NCI-H69 (cell line): Measurements from ENCODE around the gene KIR2DL3.
A peak's percentile ranks its signal among the peaks of the same experiment; 100 is the strongest.
"Not testable (repeated sequence)": the region's sequence is repeated elsewhere in the genome, so short reads cannot be mapped to it uniquely, and the experiment has no call there.

Experiments used
- DNase-seq: peaks from one replicate; lab custom pipeline; 2025; lab: John Stamatoyannopoulos, UW

Gene KIR2DL3

DNA sequence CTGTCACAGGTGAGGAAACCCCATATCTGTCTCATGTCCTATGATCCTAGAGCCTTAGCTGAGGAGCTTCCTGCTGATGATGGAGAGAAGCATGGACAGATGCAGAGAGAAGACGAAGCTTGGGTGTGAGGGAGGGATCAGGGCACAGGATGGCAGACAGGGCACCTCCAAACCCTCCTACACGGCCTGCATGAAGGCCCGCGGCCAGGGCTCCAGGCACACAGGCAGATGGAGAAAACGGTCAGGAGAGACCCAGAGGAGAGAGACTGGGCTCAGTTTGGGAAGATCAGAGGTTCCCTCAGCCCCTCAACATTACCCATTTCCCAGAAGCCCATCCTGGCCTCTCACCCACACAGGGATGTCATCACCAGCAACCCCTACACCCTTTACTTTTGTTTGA, 5.8 kb downstream of the KIR2DL3 start:
- DNase-seq = not testable (repeated sequence)

DNA sequence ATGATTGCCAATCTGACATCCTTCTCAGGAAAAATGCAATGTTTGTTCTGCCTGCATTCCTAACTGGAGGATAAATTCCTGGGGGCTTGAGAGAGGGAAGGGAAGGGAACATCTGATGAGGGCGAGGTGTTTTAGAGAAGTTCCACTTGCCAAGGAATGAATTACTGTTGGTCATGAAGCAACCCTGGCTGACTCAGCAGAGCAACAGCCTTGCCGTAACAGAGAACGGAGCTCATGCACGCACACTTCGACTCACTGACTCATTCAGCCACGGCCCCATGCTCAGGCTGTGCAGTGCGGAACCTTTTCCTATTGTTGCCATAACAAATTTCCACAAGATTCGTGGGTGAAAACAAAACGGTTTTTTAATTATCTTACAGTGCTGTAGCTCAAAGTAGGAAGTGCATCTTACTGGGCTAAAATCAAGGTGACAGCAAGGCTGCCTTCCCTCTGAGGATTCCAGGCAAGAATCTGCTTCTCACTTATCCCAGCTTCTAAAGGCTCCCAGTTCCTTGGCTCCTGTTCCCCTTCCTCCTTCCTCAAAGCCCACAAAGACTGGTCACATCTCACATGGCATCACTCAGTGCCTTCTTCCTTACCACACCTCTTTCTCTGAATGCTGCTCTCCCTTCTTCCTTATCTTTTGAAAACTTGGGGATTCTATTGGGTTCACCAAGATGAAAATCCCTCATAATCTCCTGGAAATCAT, 9.5 kb downstream of the KIR2DL3 start:
- DNase-seq = not testable (repeated sequence)

DNA sequence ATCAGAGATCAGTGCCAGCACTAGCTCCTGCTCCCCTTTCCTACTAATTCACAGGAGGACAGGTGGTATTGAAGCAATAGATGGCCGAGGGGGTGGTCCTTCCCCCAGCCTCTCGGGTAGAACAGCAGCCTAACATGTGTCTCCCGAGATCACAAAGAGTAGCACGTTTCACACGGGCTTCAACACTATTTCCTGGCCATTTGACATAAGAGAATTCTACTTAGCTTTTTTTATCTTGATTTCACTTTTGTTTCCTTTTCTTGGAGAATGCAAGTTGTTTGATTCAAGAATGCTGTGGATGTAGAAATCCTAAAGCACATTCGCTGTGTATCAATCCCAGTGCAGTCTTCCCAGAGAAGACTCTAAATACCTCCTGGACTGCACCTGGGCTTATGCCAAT, 12.0 kb downstream of the KIR2DL3 start:
- DNase-seq = not testable (repeated sequence)

DNA sequence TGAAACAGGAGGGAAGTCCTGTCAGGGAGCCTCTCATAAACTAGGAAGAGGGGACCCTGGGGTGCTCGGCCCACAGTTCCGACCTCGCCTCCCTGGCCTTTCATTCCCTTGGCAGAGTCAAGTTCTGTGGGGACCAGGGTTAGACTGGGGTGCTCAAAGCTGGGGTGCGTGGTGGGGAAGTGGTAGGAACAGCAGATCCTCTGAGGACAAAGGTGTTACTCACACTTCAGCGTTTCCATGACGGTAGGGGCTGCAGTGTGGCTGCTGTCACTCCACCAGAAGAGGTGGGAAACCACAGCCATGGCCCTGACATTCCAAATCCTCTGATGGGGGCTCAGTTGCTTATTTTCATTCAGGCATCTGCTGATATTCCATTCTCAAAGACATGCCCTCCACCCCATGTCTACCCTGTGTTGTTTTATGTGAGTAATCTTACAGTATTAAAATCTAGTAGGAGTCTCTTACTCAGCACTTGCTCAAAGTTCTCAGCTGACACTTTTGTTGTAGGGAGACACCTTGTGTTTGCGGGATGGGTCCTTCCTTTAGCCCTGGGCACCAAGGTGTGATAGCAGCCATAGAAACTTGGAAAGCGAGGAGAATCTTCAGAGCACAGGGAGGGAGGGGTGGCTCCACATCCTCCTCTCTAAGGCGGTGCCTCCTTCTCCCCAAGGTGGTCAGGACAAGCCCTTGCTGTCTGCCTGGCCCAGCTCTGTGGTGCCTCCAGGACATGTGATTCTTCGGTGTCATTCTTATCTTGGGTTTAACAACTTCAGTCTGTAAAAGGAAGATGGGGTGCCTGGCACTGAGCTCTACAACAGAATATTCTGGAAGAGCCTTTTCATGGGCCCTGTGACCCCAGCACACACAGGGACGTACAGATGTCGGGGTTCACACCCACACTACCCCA, 18.1 kb downstream of the KIR2DL3 start:
- not testable (repeated sequence) for DNase-seq

DNA sequence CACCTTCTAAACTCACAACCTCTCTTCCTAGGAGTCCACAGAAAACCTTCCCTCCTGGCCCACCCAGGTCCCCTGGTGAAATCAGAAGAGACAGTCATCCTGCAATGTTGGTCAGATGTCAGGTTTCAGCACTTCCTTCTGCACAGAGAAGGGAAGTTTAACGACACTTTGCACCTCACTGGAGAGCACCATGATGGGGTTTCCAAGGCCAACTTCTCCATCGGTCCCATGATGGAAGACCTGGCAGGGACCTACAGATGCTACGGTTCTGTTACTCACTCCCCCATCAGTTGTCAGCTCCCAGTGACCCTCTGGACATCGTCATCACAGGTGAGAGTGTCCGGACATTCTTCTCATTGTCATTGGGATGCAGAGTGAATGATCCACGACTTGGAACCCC, 20.3 kb downstream of the KIR2DL3 start:
- DNase-seq = not testable (repeated sequence)

DNA sequence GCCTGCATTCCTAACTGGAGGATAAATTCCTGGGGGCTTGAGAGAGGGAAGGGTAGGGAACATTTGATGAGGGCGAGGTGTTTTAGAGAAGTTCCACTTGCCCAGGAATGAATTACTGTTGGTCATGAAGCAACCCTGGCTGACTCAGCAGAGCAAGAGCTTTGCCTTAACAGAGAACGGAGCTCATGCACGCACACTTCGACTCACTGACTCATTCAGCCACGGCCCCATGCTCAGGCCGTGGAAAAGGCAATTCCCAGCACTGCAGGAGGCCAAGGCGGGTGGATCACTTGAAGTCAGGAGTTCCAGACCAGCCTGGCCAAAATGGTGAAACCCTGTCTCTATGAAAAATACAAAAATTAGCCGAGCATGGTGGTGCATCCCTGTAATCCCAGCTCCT, 25.9 kb downstream of the KIR2DL3 start:
- not testable (repeated sequence) for DNase-seq

DNA sequence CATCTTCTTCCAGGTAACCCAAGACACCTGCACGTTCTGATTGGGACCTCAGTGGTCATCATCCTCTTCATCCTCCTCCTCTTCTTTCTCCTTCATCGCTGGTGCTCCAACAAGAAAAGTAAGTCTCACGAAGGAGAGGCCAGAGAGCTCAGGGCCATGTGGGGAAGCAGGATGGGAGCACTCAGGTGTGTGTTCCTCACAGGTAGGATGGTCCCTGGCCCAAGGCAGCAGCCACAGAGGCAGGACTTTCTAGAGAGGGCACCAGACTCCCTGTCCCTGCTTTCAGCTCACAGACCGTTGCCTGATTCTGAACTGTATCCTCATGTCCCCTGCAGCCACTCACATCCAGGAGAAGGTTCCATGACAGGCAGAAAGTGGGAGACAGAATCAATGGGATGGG, 28.2 kb downstream of the KIR2DL3 start:
- not testable (repeated sequence) for DNase-seq

DNA sequence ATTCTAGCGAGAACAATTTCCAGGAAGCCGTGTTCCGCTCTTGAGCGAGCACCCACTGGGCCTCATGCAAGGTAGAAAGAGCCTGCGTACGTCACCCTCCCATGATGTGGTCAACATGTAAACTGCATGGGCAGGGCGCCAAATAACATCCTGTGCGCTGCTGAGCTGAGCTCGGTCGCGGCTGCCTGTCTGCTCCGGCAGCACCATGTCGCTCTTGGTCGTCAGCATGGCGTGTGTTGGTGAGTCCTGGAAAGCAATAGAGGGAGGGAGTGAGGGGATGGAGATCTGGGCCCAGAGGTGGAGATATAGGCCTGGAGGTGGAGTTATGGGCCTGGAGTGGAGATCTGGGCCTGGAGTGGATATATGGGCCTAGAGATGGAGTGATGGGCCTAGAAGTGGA, 31.3 kb downstream of the KIR2DL3 start, which contains the start of gene KIR2DL1:
Gene KIR2DL1, plus strand, starts transcription at position 148 of the 400 bp plus-strand sequence. Its CDS starts 58 bp downstream, at position 206.
- not testable (repeated sequence) for DNase-seq

DNA sequence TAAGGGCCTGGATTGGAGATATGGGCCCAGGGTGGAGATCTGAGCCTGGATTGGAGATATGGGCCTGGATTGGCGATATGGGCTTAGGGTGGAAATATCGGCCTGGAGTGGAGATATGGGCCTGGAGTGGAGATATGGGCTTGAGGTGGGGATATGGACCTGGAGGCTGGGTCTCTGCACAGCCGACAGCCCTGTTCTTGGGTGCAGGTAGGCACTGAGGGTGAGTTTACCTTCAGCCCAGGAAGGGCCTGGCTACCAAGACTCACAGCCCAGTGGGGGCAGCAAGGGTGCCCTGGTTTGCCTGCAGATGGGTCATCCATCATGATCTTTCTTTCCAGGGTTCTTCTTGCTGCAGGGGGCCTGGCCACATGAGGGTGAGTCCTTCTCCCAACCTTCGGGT, 32.2 kb downstream of the KIR2DL3 start:
- DNase-seq = not testable (repeated sequence)

DNA sequence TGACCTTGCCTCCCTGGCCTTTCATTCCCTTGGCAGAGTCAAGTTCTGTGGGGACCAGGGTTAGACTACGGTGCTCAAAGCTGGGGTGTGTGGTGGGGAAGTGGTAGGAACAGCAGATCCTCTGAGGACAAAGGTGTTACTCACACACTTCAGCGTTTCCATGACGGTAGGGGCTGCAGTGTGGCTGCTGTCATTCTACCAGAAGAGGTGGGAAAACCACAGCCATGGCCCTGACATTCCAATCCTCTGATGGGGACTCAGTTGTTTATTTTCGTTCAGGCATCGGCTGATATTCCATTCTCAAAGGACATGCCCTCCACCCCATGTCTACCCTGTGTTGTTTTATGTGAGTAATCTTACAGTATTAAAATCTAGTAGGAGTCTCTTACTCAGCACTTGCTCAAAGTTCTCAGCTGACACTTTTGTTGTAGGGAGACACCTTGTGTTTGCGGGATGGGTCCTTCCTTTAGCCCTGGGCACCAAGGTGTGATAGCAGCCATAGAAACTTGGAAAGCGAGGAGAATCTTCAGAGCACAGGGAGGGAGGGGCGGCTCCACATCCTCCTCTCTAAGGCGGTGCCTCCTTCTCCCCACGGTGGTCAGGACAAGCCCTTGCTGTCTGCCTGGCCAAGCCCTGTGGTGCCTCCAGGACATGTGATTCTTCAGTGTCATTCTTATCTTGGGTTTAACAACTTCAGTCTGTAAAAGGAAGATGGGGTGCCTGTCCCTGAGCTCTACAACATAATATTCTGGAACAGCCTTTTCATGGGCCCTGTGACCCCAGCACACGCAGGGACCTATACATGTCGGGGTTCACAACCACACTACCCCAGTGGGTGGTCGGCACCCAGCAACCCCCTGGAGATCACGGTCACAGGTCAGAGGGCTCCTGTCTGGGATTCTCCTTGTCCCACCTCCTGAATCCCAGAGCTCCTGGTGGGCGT, 33.0 kb downstream of the KIR2DL3 start:
- DNase-seq = not testable (repeated sequence)

DNA sequence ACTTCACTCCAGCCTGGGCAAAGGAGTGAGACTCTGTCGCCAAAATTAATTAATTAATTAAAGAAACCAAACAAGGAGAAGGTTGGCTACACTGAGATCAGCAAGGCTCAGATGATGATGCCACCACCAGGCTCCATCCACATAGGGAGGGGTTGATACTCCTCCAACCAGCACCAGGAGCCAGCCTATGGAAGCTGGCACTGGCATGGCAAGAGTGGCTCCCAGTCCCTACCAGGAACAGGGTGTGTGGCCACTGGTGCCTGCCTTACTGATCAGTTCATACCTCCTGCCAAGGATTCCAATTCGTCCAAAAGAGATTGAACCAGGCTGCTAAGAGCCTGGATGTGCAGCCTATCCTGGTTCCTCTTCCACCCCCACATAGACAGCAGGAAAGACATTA, 34.4 kb downstream of the KIR2DL3 start:
- not testable (repeated sequence) for DNase-seq

DNA sequence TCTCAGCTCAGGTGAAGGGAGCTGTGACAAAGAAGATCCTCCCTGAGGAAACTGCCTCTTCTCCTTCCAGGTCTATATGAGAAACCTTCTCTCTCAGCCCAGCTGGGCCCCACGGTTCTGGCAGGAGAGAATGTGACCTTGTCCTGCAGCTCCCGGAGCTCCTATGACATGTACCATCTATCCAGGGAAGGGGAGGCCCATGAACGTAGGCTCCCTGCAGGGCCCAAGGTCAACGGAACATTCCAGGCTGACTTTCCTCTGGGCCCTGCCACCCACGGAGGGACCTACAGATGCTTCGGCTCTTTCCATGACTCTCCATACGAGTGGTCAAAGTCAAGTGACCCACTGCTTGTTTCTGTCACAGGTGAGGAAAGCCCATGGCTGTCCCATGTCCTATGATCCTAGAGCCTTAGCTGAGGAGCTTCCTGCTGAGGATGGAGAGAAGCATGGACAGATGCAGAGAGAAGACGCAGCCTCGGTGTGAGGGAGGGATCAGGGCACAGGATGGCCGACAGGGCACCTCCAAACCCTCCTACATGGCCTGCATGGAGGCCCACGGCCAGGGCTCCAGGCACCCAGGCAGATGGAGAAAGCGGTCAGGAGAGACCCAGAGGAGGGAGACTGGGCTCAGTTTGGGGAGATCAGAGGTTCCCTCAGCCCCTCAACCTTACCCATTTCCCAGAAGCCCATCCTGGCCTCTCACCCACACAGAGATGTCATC, 36.9 kb downstream of the KIR2DL3 start:
- not testable (repeated sequence) for DNase-seq

DNA sequence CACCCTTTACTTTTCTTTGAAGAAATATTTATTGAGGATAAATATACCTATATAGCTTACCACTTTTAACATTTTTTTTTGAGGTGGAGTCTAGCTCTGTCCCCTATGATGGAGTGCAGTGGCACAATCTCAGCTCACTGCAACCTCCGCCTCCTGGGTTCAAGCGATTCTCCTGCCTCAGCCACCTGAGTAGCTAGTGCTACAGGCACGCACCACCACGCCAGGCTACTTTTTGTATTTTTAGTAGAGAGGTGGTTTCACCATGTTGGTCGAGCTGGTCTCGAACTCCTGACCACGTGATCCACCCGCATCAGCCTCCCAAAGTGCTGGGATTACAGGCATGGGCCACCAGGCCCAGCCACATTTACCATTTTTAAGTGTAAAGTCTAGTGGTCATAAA, 37.5 kb downstream of the KIR2DL3 start:
- not testable (repeated sequence) for DNase-seq

DNA sequence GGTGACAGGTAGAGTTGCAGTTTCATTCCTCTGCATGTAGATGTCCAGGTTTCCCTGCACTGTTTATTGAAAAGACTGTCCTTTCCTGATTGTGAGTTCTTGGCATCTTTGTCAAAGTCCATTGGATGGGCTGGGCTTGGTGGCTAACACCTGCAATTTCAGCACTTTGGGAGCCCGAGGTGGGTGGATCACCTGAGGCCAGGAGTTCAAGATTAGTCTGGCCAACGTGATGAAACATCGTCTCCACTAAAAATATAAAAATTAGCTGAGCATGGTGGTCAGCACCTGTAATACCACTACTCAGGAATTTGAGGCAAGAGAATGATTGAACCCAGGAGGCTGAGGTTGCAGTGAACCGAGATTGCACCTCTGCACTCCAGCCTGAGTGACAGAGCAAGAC, 39.5 kb downstream of the KIR2DL3 start:
- DNase-seq = not testable (repeated sequence)

DNA sequence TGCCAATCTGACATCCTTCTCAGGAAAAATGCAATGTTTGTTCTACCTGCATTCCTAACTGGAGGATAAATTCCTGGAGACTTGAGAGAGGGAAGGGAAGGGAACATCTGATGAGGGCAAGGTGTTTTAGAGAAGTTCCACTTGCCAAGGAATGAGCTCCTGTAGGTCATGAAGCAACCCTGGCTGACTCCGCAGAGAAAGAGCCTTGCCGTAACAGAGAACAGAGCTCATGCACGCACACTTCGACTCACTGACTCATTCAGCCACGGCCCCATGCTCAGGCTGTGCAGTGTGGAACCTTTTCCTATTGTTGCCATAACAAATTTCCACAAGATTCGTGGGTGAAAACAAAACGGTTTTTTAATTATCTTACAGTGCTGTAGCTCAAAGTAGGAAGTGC, 40.6 kb downstream of the KIR2DL3 start:
- DNase-seq = not testable (repeated sequence)

DNA sequence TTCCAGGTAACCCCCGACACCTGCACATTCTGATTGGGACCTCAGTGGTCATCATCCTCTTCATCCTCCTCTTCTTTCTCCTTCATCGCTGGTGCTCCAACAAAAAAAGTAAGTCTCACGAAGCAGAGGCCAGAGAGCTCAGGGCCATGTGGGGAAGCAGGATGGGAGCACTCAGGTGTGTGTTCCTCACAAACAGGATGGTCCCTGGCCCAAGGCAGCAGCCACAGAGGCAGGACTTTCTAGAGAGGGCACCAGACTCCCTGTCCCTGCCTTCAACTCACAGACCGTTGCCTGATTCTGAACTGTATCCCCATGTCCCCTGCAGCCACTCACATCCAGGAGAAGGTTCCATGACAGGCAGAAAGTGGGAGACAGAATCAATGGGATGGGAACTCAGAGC, 44.6 kb downstream of the KIR2DL3 start:
- not testable (repeated sequence) for DNase-seq

DNA sequence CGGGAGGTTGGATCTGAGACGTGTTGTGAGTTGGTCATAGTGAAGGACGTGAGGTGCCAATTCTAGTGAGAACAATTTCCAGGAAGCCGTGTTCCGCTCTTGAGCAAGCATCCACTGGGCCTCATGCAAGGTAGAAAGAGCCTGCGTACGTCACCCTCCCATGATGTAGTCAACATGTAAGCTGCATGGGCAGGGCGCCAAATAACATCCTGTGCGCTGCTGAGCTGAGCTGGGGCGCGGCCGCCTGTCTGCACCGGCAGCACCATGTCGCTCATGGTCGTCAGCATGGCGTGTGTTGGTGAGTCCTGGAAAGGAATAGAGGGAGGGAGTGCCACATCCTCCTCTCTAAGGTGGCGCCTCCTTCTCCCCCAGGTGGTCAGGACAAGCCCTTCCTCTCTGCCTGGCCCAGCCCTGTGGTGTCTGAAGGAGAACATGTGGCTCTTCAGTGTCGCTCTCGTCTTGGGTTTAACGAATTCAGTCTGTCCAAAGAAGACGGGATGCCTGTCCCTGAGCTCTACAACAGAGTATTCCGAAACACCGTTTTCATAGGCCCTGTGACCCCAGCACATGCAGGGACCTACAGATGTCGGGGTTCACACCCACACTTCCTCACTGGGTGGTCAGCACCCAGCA, 47.9 kb downstream of the KIR2DL3 start:
- peak; percentile 32 for DNase-seq

DNA sequence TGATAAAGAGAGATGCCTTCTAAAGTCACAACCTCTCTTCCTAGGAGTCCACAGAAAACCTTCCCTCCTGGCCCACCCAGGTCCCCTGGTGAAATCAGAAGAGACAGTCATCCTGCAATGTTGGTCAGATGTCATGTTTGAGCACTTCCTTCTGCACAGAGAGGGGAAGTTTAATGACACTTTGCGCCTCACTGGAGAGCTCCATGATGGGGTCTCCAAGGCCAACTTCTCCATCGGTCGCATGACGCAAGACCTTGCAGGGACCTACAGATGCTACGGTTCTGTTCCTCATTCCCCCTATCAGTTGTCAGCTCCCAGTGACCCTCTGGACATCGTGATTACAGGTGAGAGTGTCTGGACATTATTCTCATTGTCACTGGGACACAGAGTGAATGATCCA, 49.8 kb downstream of the KIR2DL3 start:
- DNase-seq = not testable (repeated sequence)

DNA sequence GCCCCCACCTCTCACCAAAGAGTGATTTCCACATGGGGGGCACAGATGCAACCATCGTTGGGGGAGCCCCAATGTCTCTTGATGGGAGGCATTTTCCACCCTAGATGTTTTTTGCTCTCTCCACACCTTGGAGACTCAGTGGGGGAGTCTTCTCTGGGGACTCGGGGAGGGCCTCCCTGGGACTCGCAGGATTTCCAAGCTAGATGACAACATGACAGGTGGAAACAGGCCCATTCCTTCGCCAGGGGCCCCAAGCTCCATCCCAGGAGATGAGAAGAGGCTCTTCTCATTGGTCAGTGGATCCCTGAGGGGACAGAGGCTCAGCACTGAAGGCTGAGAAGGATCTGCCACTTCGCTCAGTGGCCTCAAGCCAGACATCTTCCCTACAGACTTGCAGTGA, 52.4 kb downstream of the KIR2DL3 start:
- DNase-seq = no peak

DNA sequence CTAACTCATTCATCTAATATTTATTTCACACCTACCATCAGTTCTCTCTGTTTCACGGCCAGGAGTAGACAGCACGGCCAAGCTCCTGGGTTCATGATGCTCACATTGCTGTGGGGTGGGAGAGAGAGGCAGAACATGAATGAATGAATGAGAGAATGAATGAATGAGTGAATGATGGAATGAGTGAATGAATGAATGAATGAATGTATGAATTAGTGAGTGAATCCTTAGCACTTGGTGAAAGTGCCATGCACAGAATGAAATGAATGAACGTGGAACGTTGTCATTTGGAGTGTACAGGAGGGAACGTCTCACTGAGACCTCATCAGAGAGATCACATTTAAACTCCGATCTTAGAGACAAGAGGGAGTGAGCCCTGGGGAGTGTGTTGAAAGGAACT, 53.2 kb downstream of the KIR2DL3 start:
- no peak for DNase-seq

DNA sequence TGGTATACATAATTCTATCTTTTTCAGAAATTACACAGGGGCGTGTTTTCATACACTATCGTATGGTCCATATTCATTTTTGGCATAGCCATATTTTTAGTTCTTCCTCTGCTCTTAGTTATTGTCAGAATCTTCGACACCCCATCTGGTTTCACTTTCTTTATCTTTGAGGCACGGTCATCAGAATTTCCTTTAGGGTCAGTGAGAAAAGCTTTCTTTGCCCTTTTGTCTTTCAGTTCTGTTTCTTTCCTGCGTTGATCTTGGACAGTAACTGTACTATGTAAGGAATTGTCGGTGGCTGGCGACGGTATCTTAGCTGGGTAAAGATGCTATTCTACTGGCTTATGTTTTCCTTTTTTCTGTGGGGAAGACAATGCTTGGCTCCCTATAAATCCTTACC, 54.5 kb downstream of the KIR2DL3 start:
- DNase-seq = no peak
